ENCODE data around the gene BMAL1.
"Not testable (repeated sequence)": the region's sequence is repeated elsewhere in the genome, so short reads cannot be mapped to it uniquely, and the experiment has no call there.

Gene BMAL1

DNA sequence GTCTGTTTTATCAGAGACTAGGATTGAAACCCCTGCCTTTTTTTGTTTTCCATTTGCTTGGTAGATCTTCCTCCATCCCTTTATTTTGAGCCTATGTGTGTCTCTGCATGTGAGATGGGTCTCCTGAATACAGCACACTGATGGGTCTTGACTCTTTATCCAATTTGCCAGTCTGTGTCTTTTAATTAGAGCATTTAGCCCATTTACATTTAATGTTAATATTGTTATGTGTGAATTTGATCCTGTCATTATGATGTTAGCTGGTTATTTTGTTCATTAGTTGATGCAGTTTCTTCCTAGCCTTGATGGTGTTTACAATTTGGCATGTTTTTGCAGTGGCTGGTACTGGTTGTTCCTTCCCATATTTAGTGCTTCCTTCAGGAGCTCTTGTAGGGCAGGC, 120.7 kb downstream of the BMAL1 start:
- not testable (repeated sequence) for H2BK120ac ChIP-seq (ENCODE audit: low read depth, low read length); H3K23ac ChIP-seq (ENCODE audit: low read length); H2BK5ac ChIP-seq (ENCODE audit: low read length); H4K8ac ChIP-seq (ENCODE audit: low read depth, low read length); H3K56ac ChIP-seq (ENCODE audit: low read length); H3K4me1 ChIP-seq (ENCODE audit: control insufficient read depth, low read depth, low read length); H3K18ac ChIP-seq (ENCODE audit: low read length); DNase-seq; H3K4me3 ChIP-seq (ENCODE audit: low read length); H3K4ac ChIP-seq (ENCODE audit: low read depth, low read length); H3K4me2 ChIP-seq (ENCODE audit: low read length); H3K36me3 ChIP-seq (ENCODE audit: control insufficient read depth, insufficient read depth, low read length); H4K5ac ChIP-seq (ENCODE audit: low read length); H3K9ac ChIP-seq (ENCODE audit: low read length); H3K27ac ChIP-seq (ENCODE audit: low read depth, low read length); H3K27me3 ChIP-seq (ENCODE audit: insufficient read depth, low read length, poor library complexity); H2AK5ac ChIP-seq (ENCODE audit: low read length); H2BK15ac ChIP-seq (replicated peaks; ENCODE audit: low read depth); H3K79me2 ChIP-seq (ENCODE audit: control insufficient read depth, insufficient read depth, low read length); H3K79me1 ChIP-seq (ENCODE audit: low read length)

- no peak for DNase-seq
- H3K23ac ChIP-seq (ENCODE audit: low read length) = no peak overlapping the region
- no peak overlapping the region for H3K9ac ChIP-seq (ENCODE audit: low read length)
- no peak overlapping the region for H2BK5ac ChIP-seq (ENCODE audit: low read length)
- H2BK120ac ChIP-seq (ENCODE audit: low read depth, low read length) = no peak overlapping the region
- H3K4me2 ChIP-seq (ENCODE audit: low read length) = no peak overlapping the region
- no peaks in the 10 kb centered on the region for H3K79me1 ChIP-seq (ENCODE audit: low read length)
- H2BK15ac ChIP-seq (replicated peaks; ENCODE audit: low read depth) = no peak overlapping the region
- H3K27ac ChIP-seq (ENCODE audit: low read depth, low read length) = no peak overlapping the region
- no peak overlapping the region for H2AK5ac ChIP-seq (ENCODE audit: low read length)
- no peak overlapping the region for H3K56ac ChIP-seq (ENCODE audit: low read length)
- H3K4ac ChIP-seq (ENCODE audit: low read depth, low read length) = no peak overlapping the region
- H3K36me3 ChIP-seq (ENCODE audit: control insufficient read depth, insufficient read depth, low read length) = no peaks in the 10 kb centered on the region
- no peaks in the 10 kb centered on the region for H3K27me3 ChIP-seq (ENCODE audit: insufficient read depth, low read length, poor library complexity)
- H3K4me3 ChIP-seq (ENCODE audit: low read length) = no peak overlapping the region
- H4K8ac ChIP-seq (ENCODE audit: low read depth, low read length) = no peak overlapping the region
- H4K5ac ChIP-seq (ENCODE audit: low read length) = no peak overlapping the region
- no peaks in the 10 kb centered on the region for H3K4me1 ChIP-seq (ENCODE audit: control insufficient read depth, low read depth, low read length)
- no peak overlapping the region for H3K18ac ChIP-seq (ENCODE audit: low read length)
- WGBS (ENCODE audit: extremely low coverage, insufficient coverage, low lambda C conversion rate) = 100% methylated on average over 1 of the region's 4 CpGs
- no peaks in the 10 kb centered on the region for H3K79me2 ChIP-seq (ENCODE audit: control insufficient read depth, insufficient read depth, low read length)
Measured at GRCh38 chr11:13405220-13405619, 127.6 kb downstream of the BMAL1 start.

- Histone ChIP-seq H3K4ac (ENCODE audit: low read depth, low read length) (no peak overlapping the region), H3K23ac (ENCODE audit: low read length) (no peak overlapping the region), H3K36me3 (ENCODE audit: control insufficient read depth, insufficient read depth, low read length) (no peaks in the 10 kb centered on the region), H4K8ac (ENCODE audit: low read depth, low read length) (no peak overlapping the region), H3K4me1 (ENCODE audit: control insufficient read depth, low read depth, low read length) (no peaks in the 10 kb centered on the region), H3K4me2 (ENCODE audit: low read length) (no peak overlapping the region), H3K18ac (ENCODE audit: low read length) (no peak overlapping the region), H2BK120ac (ENCODE audit: low read depth, low read length) (no peak overlapping the region), H3K27me3 (ENCODE audit: insufficient read depth, low read length, poor library complexity) (no peaks in the 10 kb centered on the region), H3K9ac (ENCODE audit: low read length) (no peak overlapping the region), H3K27ac (ENCODE audit: low read depth, low read length) (no peak overlapping the region), H3K79me1 (ENCODE audit: low read length) (no peaks in the 10 kb centered on the region), H3K79me2 (ENCODE audit: control insufficient read depth, insufficient read depth, low read length) (no peaks in the 10 kb centered on the region), H3K56ac (ENCODE audit: low read length) (no peak overlapping the region), H2BK5ac (ENCODE audit: low read length) (no peak overlapping the region), H3K4me3 (ENCODE audit: low read length) (no peak overlapping the region), H2AK5ac (ENCODE audit: low read length) (no peak overlapping the region), H4K5ac (ENCODE audit: low read length) (no peak overlapping the region), H2BK15ac (replicated peaks; ENCODE audit: low read depth) (no peak overlapping the region)
- no peak for DNase-seq
- no CpG with 5 or more reads among the region's 3 CpGs for WGBS (ENCODE audit: extremely low coverage, insufficient coverage, low lambda C conversion rate)
Measured at GRCh38 chr11:13415201-13415600, 137.6 kb downstream of the BMAL1 start.

DNA sequence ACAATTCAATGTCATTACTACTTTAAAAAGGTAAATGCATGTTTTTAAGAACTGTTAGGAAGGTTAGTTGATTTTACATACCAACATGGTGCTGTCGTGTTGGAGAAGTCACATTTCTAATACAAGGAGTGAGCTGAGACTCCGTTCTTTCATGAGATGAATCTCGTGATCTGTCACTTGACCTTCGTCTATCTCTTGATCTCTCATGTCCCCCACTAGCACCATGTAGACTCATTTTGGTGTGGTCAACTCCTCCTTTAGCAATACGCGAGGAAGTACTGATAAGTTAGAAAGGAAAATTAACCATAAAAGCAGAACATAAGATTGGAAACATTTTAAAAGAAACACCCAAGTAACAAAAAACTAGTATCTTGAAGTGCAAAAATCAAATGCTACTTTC, 144.0 kb downstream of the BMAL1 start:
- Histone ChIP-seq H2AK5ac (ENCODE audit: low read length) (no peak overlapping the region), H3K4me3 (ENCODE audit: low read length) (no peak overlapping the region), H3K27me3 (ENCODE audit: insufficient read depth, low read length, poor library complexity) (no peaks in the 10 kb centered on the region), H4K8ac (ENCODE audit: low read depth, low read length) (no peak overlapping the region), H2BK5ac (ENCODE audit: low read length) (no peak overlapping the region), H3K36me3 (ENCODE audit: control insufficient read depth, insufficient read depth, low read length) (no peaks in the 10 kb centered on the region), H3K9ac (ENCODE audit: low read length) (no peak overlapping the region), H3K27ac (ENCODE audit: low read depth, low read length) (no peak overlapping the region), H2BK120ac (ENCODE audit: low read depth, low read length) (no peak overlapping the region), H3K79me2 (ENCODE audit: control insufficient read depth, insufficient read depth, low read length) (no peaks in the 10 kb centered on the region), H3K4ac (ENCODE audit: low read depth, low read length) (no peak overlapping the region), H3K23ac (ENCODE audit: low read length) (no peak overlapping the region), H3K79me1 (ENCODE audit: low read length) (no peaks in the 10 kb centered on the region), H2BK15ac (replicated peaks; ENCODE audit: low read depth) (no peak overlapping the region), H3K4me1 (ENCODE audit: control insufficient read depth, low read depth, low read length) (no peaks in the 10 kb centered on the region), H3K18ac (ENCODE audit: low read length) (no peak overlapping the region), H4K5ac (ENCODE audit: low read length) (no peak overlapping the region), H3K4me2 (ENCODE audit: low read length) (no peak overlapping the region), H3K56ac (ENCODE audit: low read length) (no peak overlapping the region)
- no peak for DNase-seq
- WGBS (ENCODE audit: extremely low coverage, insufficient coverage, low lambda C conversion rate) = no CpG with 5 or more reads among the region's 6 CpGs

GRCh38 chr11:13423372-13423771, 145.8 kb downstream of the BMAL1 start:
- no peak overlapping the region for H3K4ac ChIP-seq (ENCODE audit: low read depth, low read length)
- no CpG with 5 or more reads among the region's 6 CpGs for WGBS (ENCODE audit: extremely low coverage, insufficient coverage, low lambda C conversion rate)
- H3K23ac ChIP-seq (ENCODE audit: low read length) = no peak overlapping the region
- no peak overlapping the region for H2BK5ac ChIP-seq (ENCODE audit: low read length)
- no peak overlapping the region for H3K18ac ChIP-seq (ENCODE audit: low read length)
- H3K9ac ChIP-seq (ENCODE audit: low read length) = no peak overlapping the region
- H2BK15ac ChIP-seq (replicated peaks; ENCODE audit: low read depth) = no peak overlapping the region
- DNase-seq = no peak
- H3K4me3 ChIP-seq (ENCODE audit: low read length) = no peak overlapping the region
- H3K79me1 ChIP-seq (ENCODE audit: low read length) = no peaks in the 10 kb centered on the region
- no peak overlapping the region for H3K4me2 ChIP-seq (ENCODE audit: low read length)
- H4K5ac ChIP-seq (ENCODE audit: low read length) = no peak overlapping the region
- no peak overlapping the region for H4K8ac ChIP-seq (ENCODE audit: low read depth, low read length)
- no peaks in the 10 kb centered on the region for H3K79me2 ChIP-seq (ENCODE audit: control insufficient read depth, insufficient read depth, low read length)
- H3K36me3 ChIP-seq (ENCODE audit: control insufficient read depth, insufficient read depth, low read length) = no peaks in the 10 kb centered on the region
- H3K56ac ChIP-seq (ENCODE audit: low read length) = no peak overlapping the region
- H2AK5ac ChIP-seq (ENCODE audit: low read length) = no peak overlapping the region
- no peak overlapping the region for H2BK120ac ChIP-seq (ENCODE audit: low read depth, low read length)
- no peaks in the 10 kb centered on the region for H3K27me3 ChIP-seq (ENCODE audit: insufficient read depth, low read length, poor library complexity)
- no peaks in the 10 kb centered on the region for H3K4me1 ChIP-seq (ENCODE audit: control insufficient read depth, low read depth, low read length)
- H3K27ac ChIP-seq (ENCODE audit: low read depth, low read length) = no peak overlapping the region

DNA sequence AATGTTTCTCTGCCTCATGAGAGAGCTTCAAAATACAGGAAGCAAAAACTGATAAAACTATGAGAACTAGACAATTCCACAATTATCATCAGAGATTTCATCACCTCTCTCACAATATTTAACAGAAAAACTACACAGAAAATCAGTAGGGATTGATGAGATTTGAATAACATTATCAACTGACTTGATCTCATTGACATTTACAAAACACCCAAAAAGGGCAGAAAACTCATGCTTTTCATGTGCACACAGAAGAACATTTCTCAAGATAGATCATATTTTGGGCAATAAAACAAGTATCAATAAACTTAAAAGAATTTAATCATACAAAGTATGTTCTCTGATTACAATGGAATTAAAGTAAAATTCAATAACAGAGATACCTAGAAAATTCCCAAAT, 149.8 kb downstream of the BMAL1 start:
- Histone ChIP-seq H3K4me3 (ENCODE audit: low read length) (no peak overlapping the region), H3K56ac (ENCODE audit: low read length) (no peak overlapping the region), H3K4ac (ENCODE audit: low read depth, low read length) (no peak overlapping the region), H3K27ac (ENCODE audit: low read depth, low read length) (no peak overlapping the region), H3K4me1 (ENCODE audit: control insufficient read depth, low read depth, low read length) (no peaks in the 10 kb centered on the region), H3K36me3 (ENCODE audit: control insufficient read depth, insufficient read depth, low read length) (no peaks in the 10 kb centered on the region), H3K4me2 (ENCODE audit: low read length) (no peak overlapping the region), H3K79me1 (ENCODE audit: low read length) (no peaks in the 10 kb centered on the region), H3K23ac (ENCODE audit: low read length) (no peak overlapping the region), H2BK5ac (ENCODE audit: low read length) (no peak overlapping the region), H4K8ac (ENCODE audit: low read depth, low read length) (no peak overlapping the region), H3K79me2 (ENCODE audit: control insufficient read depth, insufficient read depth, low read length) (no peaks in the 10 kb centered on the region), H2BK120ac (ENCODE audit: low read depth, low read length) (no peak overlapping the region), H3K18ac (ENCODE audit: low read length) (no peak overlapping the region), H3K27me3 (ENCODE audit: insufficient read depth, low read length, poor library complexity) (no peaks in the 10 kb centered on the region), H4K5ac (ENCODE audit: low read length) (no peak overlapping the region), H2BK15ac (replicated peaks; ENCODE audit: low read depth) (no peak overlapping the region), H2AK5ac (ENCODE audit: low read length) (no peak overlapping the region), H3K9ac (ENCODE audit: low read length) (no peak overlapping the region)
- DNase-seq = no peak

Measured in mesendoderm (in vitro differentiated cells).